GM19193 (cell line): Measurements from ENCODE around the gene SF1.

Experiments
- POLR2A ChIP-seq: IDR thresholded peaks from 4 replicates; pipeline ENCODE4 v1.6.1; 2011; ENCODE audit not compliant: insufficient read depth, insufficient read length; ENCODE audit errors: extremely low read depth

The SF1 gene

DNA sequence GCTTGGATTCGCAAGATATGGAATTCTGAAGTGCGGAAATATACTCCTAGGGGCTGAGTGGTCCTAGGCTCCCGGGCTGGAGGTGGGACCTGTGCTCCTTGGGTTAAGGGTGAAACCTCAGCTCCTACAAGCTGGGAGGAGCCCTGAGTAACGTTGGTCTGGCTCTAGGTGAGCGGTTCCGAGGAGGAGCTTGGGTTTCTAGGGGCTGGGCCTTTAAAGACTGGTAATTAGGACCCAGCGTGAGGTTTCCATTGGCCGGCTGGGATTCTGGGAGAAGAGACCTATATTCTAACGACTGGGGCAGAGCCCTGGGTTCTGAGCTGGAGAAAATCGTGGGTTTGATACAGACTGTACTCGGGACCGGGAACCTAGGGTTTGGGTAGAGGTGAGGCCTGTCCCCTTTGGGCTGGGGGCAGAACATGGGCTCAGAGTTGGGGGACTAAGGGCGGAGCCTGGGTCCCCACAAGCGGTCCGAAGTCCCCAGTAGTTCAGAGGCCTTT, 25.6 kb upstream of the SF1 start:
- no peak for TF ChIP-seq POLR2A

DNA sequence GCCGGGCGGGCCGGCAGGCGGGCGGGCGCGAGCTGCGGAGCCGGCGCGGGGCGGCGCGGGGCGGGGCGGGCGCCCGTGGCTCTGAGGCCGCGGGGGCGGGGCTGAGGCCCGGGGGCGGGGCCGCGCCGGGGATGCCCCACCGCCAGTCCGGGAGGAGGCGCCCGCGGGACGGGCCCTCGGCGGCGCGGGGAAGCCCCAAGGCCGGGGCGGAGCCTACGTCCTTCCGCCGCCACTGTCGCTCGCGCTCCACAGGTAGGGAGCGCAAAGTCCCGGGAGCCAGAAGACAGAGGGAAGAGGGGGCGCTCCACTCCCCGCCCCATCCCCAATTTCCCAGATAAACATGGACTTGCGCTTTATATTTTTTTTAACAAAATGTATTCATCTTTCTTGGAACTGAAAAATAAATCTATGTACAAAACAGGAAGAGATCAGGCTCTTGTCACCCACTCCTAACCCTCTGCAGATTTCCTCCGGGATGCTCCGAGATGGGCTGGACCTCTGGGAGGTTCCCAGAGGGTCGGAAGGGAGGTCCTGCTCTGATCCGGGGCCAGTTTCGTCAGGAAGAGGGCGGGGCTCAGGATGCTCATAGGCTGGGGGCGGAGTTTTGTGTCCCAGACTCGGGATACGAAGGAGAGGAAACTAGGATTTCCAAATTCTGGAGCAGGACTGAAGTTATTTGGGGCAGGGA, 25.0 kb upstream of the SF1 start, which contains the start of gene MAP4K2:
Gene MAP4K2 (minus strand): TSS at position 57 of the 688 bp plus-strand sequence. CDS start 65 bp downstream, outside the sequence.
- peak; percentile 63 for TF ChIP-seq POLR2A

DNA sequence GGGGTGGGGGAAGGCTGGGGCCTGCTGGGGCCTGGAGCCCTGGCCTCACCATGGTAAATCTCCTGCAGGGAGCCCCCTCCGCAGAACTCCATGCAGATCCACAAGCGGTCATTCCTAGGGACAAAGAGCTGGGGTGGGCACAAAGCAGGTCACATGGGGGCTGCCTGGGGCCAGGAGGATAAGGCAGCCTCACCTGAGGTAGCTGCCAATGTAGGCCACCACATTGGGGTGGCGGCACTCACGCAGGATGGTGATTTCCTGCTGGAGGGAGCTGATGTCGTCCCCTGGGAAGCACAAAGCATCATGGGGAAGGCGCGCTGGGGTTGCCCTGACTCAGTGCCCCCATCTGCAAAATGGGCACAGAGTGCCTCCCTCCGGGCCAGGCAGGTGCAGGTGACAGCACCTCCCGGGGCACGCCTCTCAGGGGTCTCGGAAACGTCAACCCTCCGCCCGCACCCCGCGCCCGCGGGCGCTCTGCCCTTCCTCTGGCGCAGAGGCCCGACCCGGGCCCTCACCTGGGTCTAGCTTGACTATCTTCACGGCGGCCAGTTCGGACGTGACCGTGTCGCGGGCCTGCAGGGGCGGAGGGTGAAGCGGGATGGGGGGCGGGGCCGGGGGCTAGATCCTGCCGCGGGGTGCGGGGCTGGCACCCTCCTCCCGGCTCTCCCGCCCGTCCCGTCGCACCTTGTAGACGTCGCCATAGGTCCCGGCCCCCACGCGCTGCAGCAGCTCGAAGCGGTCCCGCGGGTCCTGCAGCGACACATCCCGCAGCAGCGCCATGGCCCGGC, 24.2 kb upstream of the SF1 start:
- no peak for TF ChIP-seq POLR2A

DNA sequence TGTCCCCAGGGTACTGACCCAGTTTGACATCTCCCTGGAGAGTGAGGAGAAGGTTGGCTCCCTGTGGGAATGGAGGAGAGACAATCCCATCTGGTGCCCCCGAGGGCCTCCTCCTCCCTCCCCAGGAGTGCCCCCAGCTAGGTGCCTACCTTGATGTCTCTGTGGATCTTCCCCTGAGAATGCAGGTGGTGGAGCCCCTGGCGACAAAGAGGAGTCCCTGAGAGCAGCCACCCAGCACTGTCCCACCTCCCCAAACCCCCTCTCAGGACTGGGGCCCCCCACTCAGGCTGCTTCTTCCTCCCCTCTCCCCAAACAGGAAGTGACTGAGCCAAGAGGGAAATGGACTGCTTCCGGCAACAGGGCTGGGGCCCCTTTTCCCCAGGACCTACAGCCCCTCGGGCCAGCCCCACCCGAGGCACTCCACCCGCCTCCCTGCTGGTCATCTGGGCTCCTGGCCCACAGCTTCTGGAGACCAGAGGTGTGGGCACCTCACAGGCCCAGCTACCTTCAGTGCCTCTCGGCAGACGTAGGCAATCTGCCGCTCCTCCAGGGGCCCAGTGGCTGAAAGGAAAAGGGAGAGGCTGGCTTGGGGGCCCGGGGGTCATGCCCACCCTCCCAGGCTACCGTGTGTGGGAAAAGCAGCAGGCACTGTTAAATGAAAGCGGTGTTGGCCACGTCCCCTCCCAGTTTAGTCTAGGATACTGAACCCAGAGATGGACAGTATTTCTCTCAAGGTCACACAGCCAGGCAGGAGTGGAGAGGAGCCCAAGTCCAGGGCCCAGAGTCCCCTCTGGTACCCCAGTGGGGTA, 23.4 kb upstream of the SF1 start:
- TF ChIP-seq POLR2A = no peak

DNA sequence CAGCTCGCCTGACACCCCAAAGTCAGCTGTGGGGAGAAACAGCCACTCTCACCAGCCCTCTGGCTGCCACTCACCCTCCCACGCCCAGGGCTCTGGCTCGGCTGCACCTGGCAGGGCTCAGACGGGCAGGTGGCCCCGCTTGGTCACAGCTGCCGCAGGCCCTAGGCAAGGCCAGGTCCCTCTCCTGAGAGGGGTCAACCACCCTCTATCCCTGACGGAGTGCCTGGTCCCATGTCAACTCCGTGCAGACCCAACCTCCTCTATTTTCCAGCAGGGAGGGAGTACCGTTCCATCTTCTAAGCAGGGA, 22.8 kb upstream of the SF1 start:
- no peak for TF ChIP-seq POLR2A

DNA sequence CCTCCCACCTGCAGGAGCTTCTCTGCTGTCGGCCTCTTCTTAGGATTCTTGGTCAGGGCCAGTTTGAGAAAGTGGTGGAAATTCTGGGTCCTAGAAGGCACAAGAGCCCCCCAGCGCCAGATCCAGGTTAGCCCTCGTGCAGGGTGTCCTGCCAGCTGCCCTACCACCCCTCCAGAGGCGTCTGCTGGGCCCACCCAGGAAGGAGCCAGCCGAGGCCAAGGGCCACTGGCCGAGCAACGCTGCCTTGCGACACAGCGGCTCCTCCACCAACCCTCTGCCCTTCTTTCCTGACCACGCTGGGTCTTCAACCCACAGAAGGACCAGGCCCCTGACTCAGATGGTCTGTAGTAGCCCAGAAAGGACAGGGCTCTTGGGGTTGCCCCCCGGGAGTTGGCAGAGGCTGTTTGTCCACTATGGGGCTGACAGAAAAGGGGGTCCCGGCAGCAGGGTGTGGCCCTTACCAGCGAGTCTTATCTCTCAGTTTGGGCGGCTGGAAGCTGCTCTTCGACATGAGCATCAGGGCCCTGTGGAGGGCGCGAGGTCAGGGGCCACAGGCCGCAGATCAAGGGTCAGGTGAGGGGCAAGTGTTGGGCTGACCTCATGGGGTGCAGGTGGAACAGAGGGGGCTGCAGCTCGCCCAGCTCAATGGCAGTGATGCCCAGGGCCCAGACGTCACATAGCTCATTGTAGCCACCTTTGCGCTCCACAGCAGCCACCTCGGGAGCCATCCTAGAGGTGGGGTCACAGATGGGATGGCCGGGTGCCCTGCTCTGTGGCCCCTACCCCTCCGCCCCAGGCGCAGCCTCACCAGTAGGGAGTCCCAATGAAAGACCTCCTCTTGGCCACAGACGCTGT, 22.2 kb upstream of the SF1 start:
- no peak for TF ChIP-seq POLR2A

DNA sequence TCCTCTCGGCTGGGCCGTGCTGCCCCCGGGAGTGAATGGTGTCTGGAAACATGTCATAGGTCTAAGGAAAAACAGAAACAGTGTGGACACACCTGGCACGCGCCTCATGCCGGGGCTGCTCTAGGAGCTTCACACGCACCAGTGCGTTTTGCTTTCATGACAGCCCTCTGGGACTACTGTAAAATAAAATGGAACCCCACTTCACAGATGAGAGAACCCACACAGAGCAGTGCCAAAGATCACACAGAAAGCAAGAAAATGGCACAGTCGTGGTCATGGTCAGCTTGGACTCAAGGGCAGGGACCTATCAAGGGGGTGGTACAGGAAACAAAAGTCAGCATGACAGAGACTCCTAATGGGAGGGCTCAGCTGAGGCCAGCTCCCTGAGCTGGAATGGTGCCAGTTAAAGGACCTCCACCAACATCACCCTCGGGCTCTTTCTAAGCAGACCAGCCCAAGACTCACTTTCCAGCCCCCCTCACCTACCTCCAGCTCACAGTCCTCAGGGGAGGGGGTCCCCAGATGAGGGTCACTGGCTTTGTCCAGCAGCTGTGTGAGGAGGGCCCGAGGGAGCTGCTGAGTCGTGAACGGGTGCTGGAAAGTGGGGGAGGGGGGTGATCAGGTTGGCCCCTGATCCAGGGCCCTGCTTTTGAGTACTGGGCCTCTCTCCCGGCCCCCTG, 21.4 kb upstream of the SF1 start:
- no peak for TF ChIP-seq POLR2A

DNA sequence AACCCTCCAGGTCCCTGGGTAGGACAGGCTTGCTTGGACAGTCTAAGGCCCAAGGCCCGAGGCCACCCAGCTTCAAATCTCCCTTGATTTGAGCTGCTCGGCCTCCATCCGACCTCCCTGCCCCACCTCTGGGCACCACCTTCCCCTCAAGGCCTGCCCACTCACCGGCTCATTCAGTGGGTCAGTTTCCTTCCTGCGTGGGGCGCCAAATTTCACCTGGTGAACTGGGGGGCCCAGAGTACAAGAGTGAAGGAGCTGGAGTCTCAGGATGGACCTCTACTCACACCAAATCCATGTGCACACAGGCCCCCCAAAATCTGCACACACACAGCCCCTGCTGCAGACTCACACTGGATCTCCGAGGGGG, 20.9 kb upstream of the SF1 start:
- TF ChIP-seq POLR2A = no peak

DNA sequence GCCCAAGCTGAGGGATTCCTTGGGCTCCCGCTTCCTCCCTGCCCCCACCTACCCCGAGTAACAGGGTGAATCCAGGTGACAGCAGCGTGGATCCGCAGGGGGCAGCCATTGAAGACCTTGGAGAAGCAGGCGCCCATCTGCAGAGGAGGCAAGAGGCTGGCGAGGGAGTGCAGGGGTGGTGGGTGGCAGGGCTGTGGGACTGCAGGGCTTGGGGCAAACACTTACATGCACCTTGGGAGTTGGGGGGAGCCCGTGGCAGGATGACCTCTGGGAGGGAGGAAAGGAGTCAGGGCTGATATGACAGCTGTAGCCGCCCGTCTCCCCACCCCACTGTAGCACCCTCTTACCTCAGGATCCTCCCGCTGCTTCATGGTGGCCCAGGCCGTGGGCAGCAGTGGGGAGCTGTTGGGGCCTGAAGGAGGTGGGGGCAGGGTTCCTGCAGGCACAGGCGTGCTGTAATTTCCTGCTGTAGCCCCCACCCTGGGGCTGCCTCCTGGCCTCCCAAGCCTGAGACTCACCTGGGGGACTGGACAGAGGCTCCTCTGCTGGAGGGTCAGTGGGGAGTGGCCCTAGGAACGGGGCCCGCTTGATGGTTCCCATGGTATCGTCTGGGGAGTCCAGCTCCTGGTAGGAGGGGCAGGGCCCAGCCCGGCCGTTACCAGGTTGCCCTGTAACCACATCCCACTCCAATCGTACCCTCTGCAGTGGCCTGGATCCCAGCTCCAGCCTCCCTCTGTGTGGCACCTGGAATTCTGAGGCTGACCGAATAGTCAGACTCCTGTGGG, 18.6 kb upstream of the SF1 start:
- no peak for TF ChIP-seq POLR2A

DNA sequence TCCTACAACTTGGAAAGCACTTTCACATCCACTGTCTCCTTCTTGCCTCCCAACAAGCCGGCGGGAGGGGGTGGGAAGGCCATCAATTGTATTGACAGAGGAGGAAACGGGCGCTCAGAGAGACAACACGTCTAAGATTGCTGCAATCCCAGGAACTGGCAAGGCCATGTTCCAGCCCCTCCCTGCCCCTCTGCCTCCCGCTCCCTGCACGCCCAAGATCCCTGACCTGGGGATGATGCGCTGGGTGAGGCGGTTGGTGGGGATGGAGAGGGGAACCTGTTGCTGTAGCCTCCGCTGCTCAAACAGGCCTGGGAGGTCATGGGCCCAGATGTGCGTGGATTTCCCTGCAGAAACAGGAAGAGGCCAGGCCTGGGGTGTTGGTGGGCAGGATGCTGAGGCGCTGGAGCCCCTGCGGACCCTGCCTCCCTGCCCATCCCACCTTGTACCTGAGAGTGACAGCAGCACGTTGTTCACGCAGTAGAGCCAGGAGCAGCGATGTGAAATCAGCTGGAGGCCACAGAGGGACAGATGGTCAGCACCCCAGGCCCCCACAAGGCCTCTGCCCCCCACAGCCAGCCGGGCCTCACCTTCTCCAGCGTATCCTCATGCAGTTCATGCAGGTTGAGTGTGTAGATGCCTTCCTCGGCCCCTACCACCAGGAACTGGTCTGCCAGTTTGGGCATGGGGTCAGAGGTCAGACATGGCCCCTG, 17.9 kb upstream of the SF1 start:
- TF ChIP-seq POLR2A = no peak

DNA sequence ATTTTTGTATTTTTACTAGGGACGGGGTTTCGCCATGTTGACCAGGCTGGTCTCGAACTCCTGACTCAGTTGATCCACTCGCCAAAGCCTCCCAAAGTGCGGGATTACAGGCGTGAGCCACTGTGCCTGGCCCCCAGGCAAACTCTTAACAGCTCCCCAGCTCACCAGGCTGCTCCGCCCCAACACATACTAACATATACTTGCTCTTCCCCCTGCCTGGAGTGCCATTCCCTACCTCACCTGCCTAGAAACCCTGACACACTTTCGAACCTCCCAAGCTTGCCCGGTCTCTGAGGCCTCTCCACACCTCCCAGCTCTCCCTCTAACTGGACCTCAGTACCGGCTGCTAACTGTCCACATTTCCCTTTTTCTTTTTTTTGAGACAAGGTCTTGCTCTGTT, 16.2 kb upstream of the SF1 start:
- TF ChIP-seq POLR2A = no peak

DNA sequence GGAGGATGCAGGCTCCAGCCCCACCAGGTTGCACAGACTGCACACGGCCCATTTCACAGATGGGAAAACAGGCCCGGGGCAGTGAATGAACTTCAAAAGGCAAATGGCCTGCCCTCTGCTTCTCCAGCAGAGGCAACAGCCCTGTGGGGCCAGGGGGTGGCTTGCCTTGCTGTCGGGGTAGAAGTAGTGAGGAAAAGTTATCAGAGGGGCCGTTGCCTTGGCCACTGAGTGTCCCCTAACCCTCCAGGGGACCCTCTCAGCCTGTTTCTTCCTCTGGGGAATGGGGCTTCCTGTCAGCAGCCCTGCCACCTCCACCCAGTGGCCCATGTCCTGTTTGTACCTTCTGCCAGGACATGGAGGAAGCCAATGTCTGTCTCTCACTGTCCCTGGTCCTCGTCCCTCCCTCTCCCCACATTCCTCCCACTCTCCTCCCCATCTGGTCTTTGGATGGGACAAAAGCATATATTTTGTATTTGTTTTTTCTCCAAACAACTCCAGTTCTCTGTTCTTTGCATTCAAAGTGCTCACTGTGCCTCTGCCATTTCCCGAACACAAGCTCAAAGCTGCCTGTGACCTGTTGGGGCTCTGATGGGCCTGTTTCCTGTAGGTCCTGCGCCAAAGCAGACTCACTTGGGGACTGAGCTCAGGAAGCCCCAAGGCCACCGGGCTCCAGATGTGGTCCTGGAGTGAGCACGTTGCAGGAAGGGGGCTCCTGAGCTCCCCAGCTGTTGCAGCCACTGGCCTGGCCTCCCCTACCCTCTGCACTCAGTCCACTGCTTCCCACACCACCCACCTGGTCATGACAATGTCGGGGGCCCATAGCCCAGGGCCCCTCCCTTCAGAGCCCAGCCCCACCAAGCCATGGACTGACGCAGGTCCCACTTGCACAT, 15.2 kb upstream of the SF1 start:
- TF ChIP-seq POLR2A = no peak
